Mucosa of descending colon (tissue), 3 donors: ENCODE measurements around the gene TGFBRAP1. TPM values are rescaled to one million over a fixed set of nuclear protein-coding genes. Genes with fewer than 3 reads are reported as not detected.

ENCODE experiments used
- ATAC-seq: fragments of 200-7000 bp; cut with Tn5 transposase; one replicate; pipeline ENCODE4 v1.9.1; 2020; ENCODE audit warnings: mild to moderate bottlenecking, moderate library complexity
- DNase-seq, 3 donors: peaks; one replicate each; pipeline ENCODE4 v3.0.0-alpha.2; 2020
- H3K36me3 ChIP-seq: fragments of 200-600 bp; one replicate; pipeline ENCODE4 v1.8.0; 2021; ENCODE audit warnings: low read depth, mild to moderate bottlenecking
- H3K4me1 ChIP-seq: fragments of 200-600 bp; one replicate; pipeline ENCODE4 v1.8.0; 2021; ENCODE audit warnings: low read depth, mild to moderate bottlenecking
- H3K4me3 ChIP-seq: fragments of 200-600 bp; one replicate; pipeline ENCODE4 v1.8.0; 2021; ENCODE audit warnings: mild to moderate bottlenecking
- H3K9me3 ChIP-seq: fragments of 200-600 bp; one replicate; pipeline ENCODE4 v1.8.0; 2021; ENCODE audit warnings: mild to moderate bottlenecking
- CTCF ChIP-seq: fragments of 200-600 bp; IDR thresholded peaks from one replicate; pipeline ENCODE4 v1.8.0; 2022; ENCODE audit warnings: antibody characterized with exemption, mild to moderate bottlenecking
- intact Hi-C, 2 donors: fragments of 100-400 bp; cut with DNase I in 1 of 2; cut with micrococcal nuclease in 1 of 2; formaldehyde crosslinking; loops; one replicate each; pipeline versions ENCODE4 v1.11.0 to v1.11.1; 2022; cut with DNase I, micrococcal nuclease
- total RNA-seq, 3 donors: library from RNA; stranded (reverse); fragmentation: NEBNext Ultra II Directional in 2 of 3; extraction: Animal tissue kit (Norgen Biotek cat#: 25700) in 2 of 3; gene quantifications; one replicate each; pipeline versions ENCODE4 v1.2.1 to v1.2.4, GENCODE V29; 2021 to 2023
- donor health status: DM: no; HTN: no; CAD: no; lungs with moderate emphysema.
- donor health status: DM: no; HTN: no; CAD: no.
- donor health status: DM: no; HTN: yes; CAD: no.

TGFBRAP1 gene
- total RNA-seq, 3 donors from 2014 or later, result 16.9 to 24.3 (median 20.9) TPM

GRCh38 chr2:105242286-105242993, 87.1 kb downstream of the TGFBRAP1 start:
- intact Hi-C loops, result no loop called here
- H3K4me3 ChIP-seq, result no peak overlapping the region
- H3K9me3 ChIP-seq, result no peaks in the 10 kb centered on the region
- no peaks in the 10 kb centered on the region for H3K4me1 ChIP-seq
- ATAC-seq, result no peak
- TF ChIP-seq CTCF, result no peak
- no peaks in the 10 kb centered on the region for H3K36me3 ChIP-seq
- no peak for DNase-seq

DNA sequence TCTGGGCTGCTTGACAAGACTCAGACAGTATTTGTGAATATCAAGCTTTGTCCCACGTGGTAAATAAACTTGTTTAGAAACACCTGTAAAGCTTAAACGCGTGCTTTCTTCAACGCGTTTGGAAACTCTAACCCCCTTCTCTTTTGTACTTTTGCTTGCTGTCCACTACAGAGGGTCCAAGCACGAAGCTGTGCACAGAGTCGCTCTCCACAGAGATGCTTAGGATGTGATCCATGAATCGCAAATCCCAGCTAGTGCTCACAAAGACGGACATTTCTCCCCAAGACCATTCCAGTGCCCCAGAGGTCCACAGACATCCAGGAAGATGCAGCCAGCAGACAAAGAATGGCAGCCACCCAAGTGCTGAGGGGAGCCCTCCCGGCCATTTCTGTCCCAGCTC, 88.1 kb downstream of the TGFBRAP1 start, which contains the start of gene GPR45:
GPR45 (plus strand) TSS at position 301 of the 400 bp plus-strand sequence. CDS start 116 bp downstream, outside the sequence.
- no peaks in the 10 kb centered on the region for H3K36me3 ChIP-seq
- no peak within 1 kb of the TSS for H3K4me3 ChIP-seq
- TF ChIP-seq CTCF, result no peak
- no peaks in the 10 kb centered on the region for H3K9me3 ChIP-seq
- no peaks in the 10 kb centered on the region for H3K4me1 ChIP-seq
- intact Hi-C loops, result no loop called here
- DNase-seq (no peak), ATAC-seq (no peak)

GRCh38 chr2:105239924-105240323, 89.6 kb downstream of the TGFBRAP1 start:
- H3K4me3 ChIP-seq, result no peak overlapping the region
- ATAC-seq (no peak), DNase-seq (no peak)
- intact Hi-C loops, result loop anchor here (5.0 kb wide), 2 partner anchors 123 to 128 kb away; no protein-coding TSS in a partner anchor
- no peaks in the 10 kb centered on the region for H3K36me3 ChIP-seq
- no peak for TF ChIP-seq CTCF
- H3K4me1 ChIP-seq, result no peaks in the 10 kb centered on the region
- H3K9me3 ChIP-seq, result no peaks in the 10 kb centered on the region

DNA sequence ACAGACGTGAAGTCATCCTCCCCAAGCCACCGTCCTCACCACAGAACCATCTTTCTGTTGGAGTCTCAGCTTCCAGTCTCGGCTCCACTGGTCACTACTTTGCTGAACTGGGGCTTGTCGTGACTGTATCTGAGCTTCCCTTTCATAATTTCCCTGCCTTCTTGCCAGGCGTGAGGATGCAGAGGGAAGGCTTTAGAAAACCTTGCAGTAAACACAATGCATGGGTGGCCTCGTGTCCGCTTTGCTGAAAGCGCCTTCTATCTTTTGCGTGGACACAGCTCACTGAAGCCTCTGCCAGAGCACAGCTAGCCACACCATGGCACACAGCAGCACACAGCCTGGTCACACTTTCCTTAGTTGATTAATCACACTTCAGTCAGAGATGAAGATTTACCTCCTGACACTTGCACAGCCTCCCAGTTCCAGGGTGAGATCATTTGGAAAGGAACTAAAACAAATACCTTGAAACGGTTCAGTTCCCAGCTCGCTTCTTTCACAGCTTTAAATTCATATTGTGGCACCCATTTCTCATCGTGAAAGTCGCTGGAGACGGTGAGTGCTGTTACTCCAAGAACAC, 90.8 kb downstream of the TGFBRAP1 start:
- no peak for TF ChIP-seq CTCF
- Histone ChIP-seq H3K4me1 (no peaks in the 10 kb centered on the region), H3K36me3 (no peaks in the 10 kb centered on the region), H3K4me3 (no peak overlapping the region), H3K9me3 (no peaks in the 10 kb centered on the region)
- ATAC-seq (no peak), DNase-seq (no peak)
- intact Hi-C loops, result loop anchor here (5.0 kb wide), 2 partner anchors 121 to 126 kb away; no protein-coding TSS in a partner anchor

GRCh38 chr2:105237045-105237765, 92.3 kb downstream of the TGFBRAP1 start:
- no peak for TF ChIP-seq CTCF
- H3K9me3 ChIP-seq, result no peaks in the 10 kb centered on the region
- no peaks in the 10 kb centered on the region for H3K4me1 ChIP-seq
- no peaks in the 10 kb centered on the region for H3K36me3 ChIP-seq
- no peak overlapping the region for H3K4me3 ChIP-seq
- ATAC-seq (no peak), DNase-seq (no peak)
- intact Hi-C loops, result loop anchor here (5.0 kb wide), 2 partner anchors 120 to 125 kb away; no protein-coding TSS in a partner anchor
